Common myeloid progenitor, CD34-positive (primary cell): ENCODE data around the gene CNOT11.

Experiments used
- CTCF ChIA-PET: fragments of 350-600 bp; sonication (Branson Sonifier 250); formaldehyde crosslinking; loops from one replicate; lab custom pipeline; 2021; ENCODE audit warnings: antibody characterized with exemption; lab: Charles Lee
- POLR2A ChIA-PET: fragments of 350-600 bp; sonication (Branson Sonifier 250); formaldehyde crosslinking; loops from one replicate; lab custom pipeline; 2021; ENCODE audit warnings: antibody characterized with exemption; lab: Charles Lee
- DNase-seq, 3 donors: peaks; one replicate each; pipeline versions ENCODE4 v3.0.0 to v3.0.0-alpha.2; 2013
- H3K27ac ChIP-seq, 2 experiments: 1 replicate in 1 of 2; 2 replicates in 1 of 2; pipeline ENCODE4 v1.7.0; 2013; ENCODE audit warnings: inconsistent platforms in 2 of 2, low read length in 2 of 2, mild to moderate bottlenecking in 2 of 2, low read depth in 1 of 2, moderate library complexity in 1 of 2; ENCODE audit not compliant: severe bottlenecking in 2 of 2, insufficient read depth in 1 of 2, poor library complexity in 1 of 2
- H3K27me3 ChIP-seq, 5 experiments: replicated peaks in 2 of 5; 1 replicate in 3 of 5; 2 replicates in 2 of 5; pipeline versions ENCODE4 v1.6.1 to v1.7.0; 2013; ENCODE audit warnings: low read length in 4 of 5, mild to moderate bottlenecking in 2 of 5, moderate library complexity in 2 of 5, inconsistent platforms in 1 of 5; ENCODE audit not compliant: insufficient read depth in 5 of 5, control insufficient read depth in 4 of 5
- H3K36me3 ChIP-seq, 4 experiments: 1 replicate in 2 of 4; 2 replicates in 2 of 4; pipeline versions ENCODE4 v1.6.1 to v1.7.0; 2013; ENCODE audit warnings: low read length in 3 of 4, control low read depth in 1 of 4, mild to moderate bottlenecking in 1 of 4; ENCODE audit not compliant: control insufficient read depth in 4 of 4, insufficient read depth in 4 of 4
- H3K4me1 ChIP-seq, 4 experiments: 1 replicate in 3 of 4; 2 replicates in 1 of 4; pipeline versions ENCODE4 v1.6.1 to v1.7.1; 2013; ENCODE audit warnings: low read length in 3 of 4, mild to moderate bottlenecking in 3 of 4, control low read depth in 1 of 4, inconsistent platforms in 1 of 4, moderate library complexity in 1 of 4; ENCODE audit not compliant: control insufficient read depth in 4 of 4, insufficient read depth in 4 of 4; ENCODE audit errors: control extremely low read depth in 1 of 4
- H3K4me3 ChIP-seq, 7 experiments: 1 replicate in 4 of 7; 2 replicates in 3 of 7; pipeline versions ENCODE4 v1.5.1 to v1.7.0; 2013; ENCODE audit warnings: mild to moderate bottlenecking in 7 of 7, low read length in 6 of 7, moderate library complexity in 6 of 7, inconsistent platforms in 2 of 7, low read depth in 2 of 7, control low read depth in 1 of 7; ENCODE audit not compliant: insufficient read depth in 4 of 7, control insufficient read depth in 1 of 7; ENCODE audit errors: extremely low read depth in 1 of 7
- H3K9me3 ChIP-seq, 5 experiments: 1 replicate in 4 of 5; 2 replicates in 1 of 5; pipeline versions ENCODE4 v1.6.1 to v1.7.1; 2013; ENCODE audit warnings: low read length in 4 of 5, mild to moderate bottlenecking in 2 of 5, inconsistent platforms in 1 of 5, low read depth in 1 of 5, moderate library complexity in 1 of 5; ENCODE audit not compliant: control insufficient read depth in 4 of 5, insufficient read depth in 2 of 5; ENCODE audit errors: control extremely low read depth in 1 of 5
- WGBS: methylation state at CpG from one replicate; pipeline ENCODE4 v1.1.5; 2013; ENCODE audit not compliant: insufficient coverage; 5-methylcytosine and 5-hydroxymethylcytosine counted together

Gene CNOT11

DNA sequence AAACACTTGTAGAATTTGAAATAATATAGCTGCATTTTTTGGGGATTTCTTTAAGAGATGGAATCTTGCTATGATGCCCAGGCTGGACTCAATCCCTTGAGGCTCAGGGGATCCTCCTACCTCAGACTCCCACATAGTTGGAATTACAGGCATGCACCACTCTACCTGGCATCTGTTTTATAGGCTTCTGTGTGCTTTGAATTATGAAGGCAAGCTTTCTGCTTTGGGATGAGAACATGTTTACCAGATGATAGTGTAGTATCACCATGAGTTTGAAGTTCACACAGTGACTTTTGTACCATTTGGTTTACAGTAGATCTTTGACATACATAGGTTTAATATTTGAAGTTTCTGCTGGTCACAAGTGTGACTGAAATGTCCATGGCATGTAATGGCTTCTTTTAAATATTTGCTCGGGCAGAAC is 10.7 kb downstream of the CNOT11 start:
- H3K4me3 ChIP-seq: no peak overlapping the region
- H3K9me3 ChIP-seq: no peaks in the 10 kb centered on the region
- ChIA-PET CTCF (interaction anchor here (1.2 kb wide), 1 partner anchor 122 kb away, joined by 3 read pairs; no protein-coding TSS in a partner anchor), POLR2A (no interaction called here)
- no peak for DNase-seq
- no peaks in the 10 kb centered on the region for H3K27me3 ChIP-seq
- H3K36me3 ChIP-seq: peaks cover 5 to 79% (median 51%) of the 10 kb centered on the region in 4 experiments
- peaks cover 0 to 10% (median 3%) of the 10 kb centered on the region in 4 experiments for H3K4me1 ChIP-seq
- no CpG with 5 or more reads among the region's 1 CpG for WGBS
- no peak overlapping the region for H3K27ac ChIP-seq

GRCh38 chr2:101264360-101264939 is 11.8 kb downstream of the CNOT11 start:
- Histone ChIP-seq H3K27ac (no peak overlapping the region), H3K36me3 (peaks cover 5 to 77% (median 48%) of the 10 kb centered on the region in 4 experiments), H3K27me3 (no peaks in the 10 kb centered on the region), H3K4me1 (peaks cover 0 to 10% (median 3%) of the 10 kb centered on the region in 4 experiments), H3K4me3 (no peak overlapping the region), H3K9me3 (no peaks in the 10 kb centered on the region)
- ChIA-PET CTCF (no interaction called here), POLR2A (no interaction called here)
- 91% methylated on average over 10 of the region's 13 CpGs for WGBS
- DNase-seq: no peak

- ChIA-PET POLR2A (no interaction called here), CTCF (interaction anchor here (0.5 to 1.5 kb wide), 2 partner anchors 11 to 656 kb away, joined by 3 to 4 read pairs; no protein-coding TSS in a partner anchor)
- Histone ChIP-seq H3K27me3 (no peaks in the 10 kb centered on the region), H3K36me3 (peaks cover 7 to 81% (median 51%) of the 10 kb centered on the region in 4 experiments), H3K4me3 (no peak overlapping the region), H3K9me3 (no peaks in the 10 kb centered on the region), H3K4me1 (peaks cover 0 to 10% (median 3%) of the 10 kb centered on the region in 4 experiments), H3K27ac (no peak overlapping the region)
- no peak for DNase-seq
- WGBS: 84% methylated on average over 7 of the region's 11 CpGs
These were observed 13.3 kb downstream of the CNOT11 start for GRCh38 chr2:101265893-101266499.

DNA sequence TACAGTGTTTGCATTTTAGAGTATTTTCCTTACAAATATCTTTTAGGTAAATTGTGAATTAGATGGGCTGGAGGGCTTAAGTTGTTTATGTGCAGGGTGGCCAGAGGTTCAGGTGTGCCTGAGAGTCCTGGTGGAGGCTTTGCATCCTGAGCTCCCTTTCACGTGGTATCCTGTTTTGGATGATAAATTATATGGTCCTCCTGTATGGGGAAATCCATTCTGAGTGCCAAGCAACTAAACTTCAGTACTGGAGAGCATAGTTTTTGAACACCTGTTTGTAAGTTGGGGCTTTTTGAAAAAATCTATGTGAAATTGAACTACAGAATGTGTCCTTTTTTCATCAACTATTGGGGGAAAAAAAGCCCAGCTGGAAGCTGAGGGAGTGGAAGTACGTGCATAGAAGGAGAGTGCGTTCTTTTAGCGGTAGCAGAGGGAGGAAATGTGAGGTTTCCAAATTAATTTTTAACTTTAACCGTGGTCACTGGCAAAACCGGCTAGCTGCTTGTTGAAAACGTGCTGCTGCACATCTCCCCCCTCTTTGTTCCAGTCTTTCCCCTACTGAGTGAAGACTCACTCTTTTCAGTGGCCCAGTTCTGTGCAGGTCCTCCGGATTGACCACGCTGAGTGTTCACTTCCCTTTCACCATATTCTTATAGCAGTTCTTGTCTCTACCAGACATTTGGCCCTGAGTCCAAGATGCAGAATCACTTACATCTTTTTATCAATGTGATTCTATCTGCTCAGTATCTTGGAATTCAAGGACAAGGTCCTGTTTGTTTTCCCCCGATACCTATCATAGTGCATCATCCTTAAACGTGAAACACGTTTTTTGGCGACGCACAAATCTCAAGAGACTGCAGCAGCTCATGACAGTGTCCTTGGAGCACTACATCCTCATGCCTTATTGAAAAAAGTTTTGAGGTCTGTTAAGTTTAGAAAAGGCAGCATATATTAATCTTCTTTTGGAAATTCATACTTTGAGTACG is 15.3 kb downstream of the CNOT11 start:
- 40% methylated on average over 14 of the region's 15 CpGs for WGBS
- H3K4me3 ChIP-seq: no peak overlapping the region
- no peaks in the 10 kb centered on the region for H3K27me3 ChIP-seq
- DNase-seq: peak in 2 of 3 donors; percentile 33 to 38
- H3K27ac ChIP-seq: no peak overlapping the region
- CTCF ChIA-PET: interaction anchor here (1.6 to 1.7 kb wide), 2 partner anchors 14 to 255 kb away, joined by 5 to 8 read pairs; no protein-coding TSS in a partner anchor
- H3K9me3 ChIP-seq: no peaks in the 10 kb centered on the region
- peaks cover 0 to 10% (median 3%) of the 10 kb centered on the region in 4 experiments for H3K4me1 ChIP-seq
- H3K36me3 ChIP-seq: peaks cover 14 to 86% (median 51%) of the 10 kb centered on the region in 4 experiments
- POLR2A ChIA-PET: no interaction called here

- Histone ChIP-seq H3K36me3 (peaks cover 18 to 78% (median 48%) of the 10 kb centered on the region in 4 experiments), H3K27me3 (no peaks in the 10 kb centered on the region), H3K27ac (no peak overlapping the region), H3K4me1 (peaks cover 0 to 10% (median 3%) of the 10 kb centered on the region in 4 experiments), H3K9me3 (no peaks in the 10 kb centered on the region), H3K4me3 (no peak overlapping the region)
- ChIA-PET POLR2A (no interaction called here), CTCF (interaction anchor here (1.3 to 1.6 kb wide), 3 partner anchors 11 to 19 kb away, joined by 4 to 6 read pairs (median 5); partner anchors contain the start of gene CNOT11)
- WGBS: 94% methylated on average over 6 of the region's 8 CpGs
- DNase-seq: no peak
These were observed 18.1 kb downstream of the CNOT11 start for GRCh38 chr2:101270700-101271259.

DNA sequence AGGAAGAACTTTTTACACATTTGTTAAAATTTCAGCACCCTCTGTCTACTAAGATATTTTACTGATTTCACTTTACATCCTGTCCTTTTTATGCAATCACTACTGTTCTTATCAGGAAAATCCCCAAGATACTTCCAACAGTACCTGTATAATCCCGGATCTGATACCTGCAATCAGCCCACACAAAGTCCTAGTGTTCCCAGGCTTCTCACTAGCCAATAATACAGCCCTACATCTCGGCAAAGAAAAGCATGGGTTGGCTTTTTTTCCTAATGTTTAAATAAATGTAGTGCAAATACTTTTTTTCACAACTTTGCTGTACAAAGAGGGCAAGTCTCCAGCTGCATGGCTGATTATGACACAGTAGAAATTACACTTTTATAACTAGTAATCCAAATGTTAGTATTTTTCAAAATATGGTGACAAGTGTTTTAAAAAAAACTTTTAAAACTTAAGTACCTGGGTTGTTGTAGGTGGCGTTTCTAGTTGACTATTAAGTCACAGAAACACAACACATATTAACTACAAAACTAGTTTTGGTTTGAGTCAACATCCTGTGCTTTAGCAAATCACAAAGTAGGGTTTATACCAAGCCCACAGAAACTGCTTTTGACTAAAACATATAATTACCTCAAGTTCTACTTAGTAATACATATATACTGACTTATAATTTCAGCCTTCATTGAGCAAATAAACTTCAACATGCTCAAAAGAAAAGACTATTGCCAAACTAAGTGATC is 19.5 kb downstream of the CNOT11 start:
- ChIA-PET CTCF (no interaction called here), POLR2A (interaction anchor here (0.7 kb wide), 1 partner anchor 10 kb away, joined by 6 read pairs; no protein-coding TSS in a partner anchor)
- Histone ChIP-seq H3K4me3 (no peak overlapping the region), H3K36me3 (peaks cover 12 to 74% (median 51%) of the 10 kb centered on the region in 4 experiments), H3K4me1 (peaks cover 0 to 10% (median 3%) of the 10 kb centered on the region in 4 experiments), H3K27me3 (no peaks in the 10 kb centered on the region), H3K27ac (no peak overlapping the region), H3K9me3 (no peaks in the 10 kb centered on the region)
- WGBS: no CpG with 5 or more reads among the region's 3 CpGs
- no peak for DNase-seq
